HEK293 (cell line): ENCODE data around the gene SKI.

Experiments
- CTCF ChIP-seq: fragments of 450-650 bp; formaldehyde crosslinking; IDR thresholded peaks from 2 replicates; pipeline ENCODE4 v1.5.1; 2016; ENCODE audit warnings: missing biosample characterization, missing genetic modification characterization
- KLF17 ChIP-seq: fragments of 450-650 bp; formaldehyde crosslinking; IDR thresholded peaks from 2 replicates; pipeline ENCODE4 v1.5.1; 2016; ENCODE audit warnings: missing biosample characterization, missing genetic modification characterization
- MYNN ChIP-seq: fragments of 450-650 bp; formaldehyde crosslinking; IDR thresholded peaks from 2 replicates; pipeline ENCODE4 v1.5.1; 2016; ENCODE audit warnings: missing biosample characterization, missing genetic modification characterization, borderline replicate concordance
- SCRT1 ChIP-seq: fragments of 450-650 bp; formaldehyde crosslinking; IDR thresholded peaks from 2 replicates; pipeline ENCODE4 v1.5.1; 2016; ENCODE audit warnings: missing biosample characterization, missing genetic modification characterization, borderline replicate concordance
- SP2 ChIP-seq: fragments of 450-650 bp; formaldehyde crosslinking; IDR thresholded peaks from 2 replicates; pipeline ENCODE4 v1.5.1; 2016; ENCODE audit warnings: missing biosample characterization, missing genetic modification characterization
- YY1 ChIP-seq: fragments of 450-650 bp; formaldehyde crosslinking; IDR thresholded peaks from 2 replicates; pipeline ENCODE4 v1.5.1; 2018; ENCODE audit warnings: missing biosample characterization, missing genetic modification characterization
- ZNF133 ChIP-seq: fragments of 450-650 bp; formaldehyde crosslinking; IDR thresholded peaks from 2 replicates; pipeline ENCODE4 v1.5.1; 2016; ENCODE audit warnings: missing biosample characterization, missing genetic modification characterization
- ZNF148 ChIP-seq: fragments of 450-650 bp; formaldehyde crosslinking; IDR thresholded peaks from 2 replicates; pipeline ENCODE4 v1.5.0; 2017; ENCODE audit warnings: missing biosample characterization, missing genetic modification characterization, borderline replicate concordance
- ZNF169 ChIP-seq: fragments of 450-650 bp; formaldehyde crosslinking; IDR thresholded peaks from 2 replicates; pipeline ENCODE4 v1.5.1; 2016; ENCODE audit warnings: missing biosample characterization, missing genetic modification characterization
- ZNF184 ChIP-seq: fragments of 450-650 bp; IDR thresholded peaks from 2 replicates; pipeline ENCODE4 v1.5.1; 2018; ENCODE audit warnings: missing biosample characterization, mild to moderate bottlenecking, missing genetic modification characterization
- ZNF391 ChIP-seq: fragments of 450-650 bp; formaldehyde crosslinking; IDR thresholded peaks from 2 replicates; pipeline ENCODE4 v1.5.1; 2016; ENCODE audit warnings: low read depth, missing biosample characterization, missing genetic modification characterization, borderline replicate concordance
- ZNF600 ChIP-seq: fragments of 450-650 bp; formaldehyde crosslinking; IDR thresholded peaks from 2 replicates; pipeline ENCODE4 v1.5.1; 2016; ENCODE audit warnings: missing biosample characterization, missing genetic modification characterization

GRCh38 chr1:2232255-2232915 lies 4.3 kb downstream of the SKI start:
- TF ChIP-seq ZNF148 (tag by site-specific recombination) (no peak), CTCF (no peak), KLF17 (tag by site-specific recombination) (no peak), YY1 (tag by site-specific recombination) (no peak), ZNF184 (no peak), ZNF169 (tag by site-specific recombination) (no peak), ZNF133 (no peak), SP2 (no peak), MYNN (tag by site-specific recombination) (no peak), SCRT1 (no peak), ZNF391 (no peak), ZNF600 (tag by site-specific recombination) (no peak)
